HG03460 (cell line): ENCODE data around the gene GRID2IP.
A peak's percentile ranks its signal among the peaks of the same experiment; 100 is the strongest.
"Not testable (repeated sequence)": the region's sequence is repeated elsewhere in the genome, so short reads cannot be mapped to it uniquely, and the experiment has no call there.

Source experiments
- ATAC-seq: cut with Tn5 transposase; IDR thresholded peaks from one replicate; pipeline ENCODE4 v1.9.1; 2021; ENCODE audit not compliant: unreplicated experiment

The GRID2IP gene

DNA sequence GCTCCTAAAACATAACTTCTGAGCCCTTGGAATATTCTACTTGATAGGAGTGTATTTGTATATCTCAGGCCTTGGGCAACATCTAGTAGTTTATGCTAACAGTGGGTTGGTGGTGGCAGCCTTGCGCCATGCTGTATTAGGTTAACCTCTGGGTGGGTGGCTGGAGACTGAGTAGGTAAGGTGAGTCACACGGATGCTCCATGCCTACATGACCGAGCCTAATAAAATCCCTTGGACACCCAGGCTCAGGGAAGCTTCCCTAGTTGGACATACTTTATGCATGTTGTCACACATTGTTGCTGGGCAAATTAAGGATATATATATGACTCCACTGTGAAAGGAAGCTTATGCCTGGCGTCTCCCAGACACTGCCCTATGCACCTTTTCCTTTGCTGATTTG lies 97.5 kb downstream of the GRID2IP start:
- ATAC-seq = no peak

DNA sequence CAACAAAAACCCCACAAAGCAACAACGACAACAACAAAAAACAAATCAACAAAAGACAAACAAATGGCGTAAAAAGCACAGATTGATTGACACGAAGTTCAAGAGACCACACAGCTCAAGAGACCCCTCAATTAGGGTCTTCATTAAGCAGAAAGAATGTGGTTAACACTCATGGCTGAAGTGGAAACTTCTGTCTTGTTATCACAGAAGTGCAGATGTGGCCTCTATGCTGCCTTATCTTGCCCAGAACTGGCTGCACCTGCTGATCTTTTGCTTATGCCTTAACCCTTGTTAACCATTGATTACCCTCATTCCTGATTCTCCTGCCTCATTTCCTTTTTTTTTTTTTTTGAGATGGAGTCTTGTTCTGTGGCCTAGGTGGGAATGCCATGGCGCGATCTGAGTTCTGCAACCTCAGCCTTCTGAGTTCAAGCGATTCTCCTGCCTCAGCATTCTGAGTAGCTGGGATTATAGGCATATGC lies 100.0 kb downstream of the GRID2IP start:
- no peak for ATAC-seq

- ATAC-seq = not testable (repeated sequence)
Measured at GRCh38 chr7:6450591-6450990, 100.7 kb downstream of the GRID2IP start.

GRCh38 chr7:6449884-6450283 lies 101.4 kb downstream of the GRID2IP start:
- not testable (repeated sequence) for ATAC-seq

GRCh38 chr7:6448943-6449543 lies 102.2 kb downstream of the GRID2IP start:
- ATAC-seq = no peak

DNA sequence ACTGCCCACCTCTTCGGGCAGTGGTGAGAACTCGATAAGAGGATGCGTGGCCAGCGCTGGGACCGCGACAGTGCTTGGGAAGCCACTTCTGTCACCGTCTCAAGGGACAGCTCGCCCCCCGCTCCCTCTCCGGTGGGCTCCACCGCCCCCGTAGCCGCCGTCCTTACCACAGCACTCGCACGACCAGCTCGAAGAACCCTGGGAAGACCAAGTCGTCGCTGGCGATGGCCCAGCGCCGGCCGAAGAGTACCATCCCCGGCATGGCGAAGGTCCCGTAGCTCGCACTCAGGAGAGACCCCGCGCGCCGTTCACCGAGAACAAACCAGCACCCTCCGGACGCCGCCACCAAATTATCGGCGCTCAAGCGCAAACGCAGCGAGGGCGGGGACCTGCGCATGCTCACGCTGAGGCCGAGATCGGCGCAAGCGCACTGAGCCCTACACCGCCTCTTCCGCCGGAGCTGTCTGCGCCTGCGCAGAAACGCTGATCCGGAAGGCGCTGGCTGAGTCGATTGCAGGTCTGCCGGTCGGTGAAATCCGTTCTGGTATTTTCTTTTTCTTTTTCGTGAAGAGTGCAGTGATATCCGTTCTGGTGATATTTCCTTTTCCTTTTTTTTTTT lies 103.6 kb downstream of the GRID2IP start, which contains the start of gene DAGLB:
Gene DAGLB (minus strand): TSS at position 374 of the 619 bp plus-strand sequence. CDS start 112 bp downstream, at position 262.
- peak; percentile 71 for ATAC-seq
